Glomerular visceral epithelial cell (primary cell): ENCODE measurements around the gene PDE6D.
"Not testable (repeated sequence)": the region's sequence is repeated elsewhere in the genome, so short reads cannot be mapped to it uniquely, and the experiment has no call there.

Experiments
- DNase-seq: peaks from one replicate; pipeline ENCODE4 v3.0.0-alpha.2; 2016; ENCODE audit errors: extremely low spot score

Gene PDE6D

DNA sequence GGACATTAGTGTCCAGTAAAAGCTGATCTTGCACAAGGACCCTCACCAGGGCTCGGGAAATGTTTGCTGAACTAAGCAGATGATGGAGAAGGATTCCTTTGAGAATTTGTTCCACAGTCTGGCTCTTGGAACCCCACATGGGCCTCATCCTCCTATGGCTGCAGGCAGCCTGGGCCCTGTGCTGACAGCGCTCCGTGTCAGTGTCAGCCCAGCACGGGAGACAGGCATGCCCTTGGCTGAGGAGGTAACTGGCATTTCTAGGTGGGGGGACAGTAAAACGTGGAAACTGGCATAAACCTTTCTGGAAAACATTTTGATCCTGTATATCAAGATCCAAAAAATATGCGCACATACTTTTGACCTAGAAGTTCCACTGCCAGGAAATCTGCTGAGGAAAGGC, 62.3 kb downstream of the PDE6D start:
- DNase-seq = no peak

- peak; percentile 76 for DNase-seq
These were observed 63.6 kb downstream of the PDE6D start for GRCh38 chr2:231717281-231718171.

GRCh38 chr2:231716666-231717280, 64.3 kb downstream of the PDE6D start:
- no peak for DNase-seq

DNA sequence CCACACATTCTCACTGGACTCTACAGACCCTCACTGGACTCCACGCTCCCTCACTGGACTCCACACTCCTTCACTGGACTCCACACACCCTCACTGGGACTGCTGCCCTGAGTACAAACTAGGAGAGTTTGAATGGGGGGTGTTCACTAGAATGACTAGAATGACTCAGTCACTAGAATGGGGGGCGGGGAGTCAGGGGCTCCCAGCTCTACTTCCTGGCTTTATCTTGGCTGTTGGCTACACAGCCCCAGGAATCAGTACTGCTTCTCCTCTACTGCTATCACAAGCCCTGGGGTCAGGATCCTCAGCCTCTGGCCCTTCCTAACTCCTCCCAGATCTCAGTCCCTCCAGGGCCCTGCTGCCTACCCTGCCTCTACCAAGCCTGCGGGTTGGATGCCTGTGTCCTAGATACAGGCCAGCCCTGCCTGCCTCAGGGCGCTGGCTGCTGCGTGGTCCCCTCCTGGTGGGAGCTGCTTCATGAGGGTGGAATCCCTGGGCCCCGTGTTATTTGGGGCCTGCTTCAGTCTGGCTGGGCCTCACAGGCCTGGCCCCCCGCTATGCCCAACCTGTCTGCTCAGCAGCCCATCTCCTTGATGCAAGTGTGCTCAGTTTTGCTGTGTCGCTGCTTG, 65.0 kb downstream of the PDE6D start:
- peak; percentile 53 for DNase-seq

GRCh38 chr2:231715499-231715837, 65.6 kb downstream of the PDE6D start:
- DNase-seq = no peak

GRCh38 chr2:231714639-231715498, 66.2 kb downstream of the PDE6D start:
- peak; percentile 71 for DNase-seq

- peak; percentile 94 for DNase-seq
These were observed 67.1 kb downstream of the PDE6D start for GRCh38 chr2:231713730-231714638.

GRCh38 chr2:231713406-231713729, 67.7 kb downstream of the PDE6D start:
- DNase-seq = not testable (repeated sequence)

DNA sequence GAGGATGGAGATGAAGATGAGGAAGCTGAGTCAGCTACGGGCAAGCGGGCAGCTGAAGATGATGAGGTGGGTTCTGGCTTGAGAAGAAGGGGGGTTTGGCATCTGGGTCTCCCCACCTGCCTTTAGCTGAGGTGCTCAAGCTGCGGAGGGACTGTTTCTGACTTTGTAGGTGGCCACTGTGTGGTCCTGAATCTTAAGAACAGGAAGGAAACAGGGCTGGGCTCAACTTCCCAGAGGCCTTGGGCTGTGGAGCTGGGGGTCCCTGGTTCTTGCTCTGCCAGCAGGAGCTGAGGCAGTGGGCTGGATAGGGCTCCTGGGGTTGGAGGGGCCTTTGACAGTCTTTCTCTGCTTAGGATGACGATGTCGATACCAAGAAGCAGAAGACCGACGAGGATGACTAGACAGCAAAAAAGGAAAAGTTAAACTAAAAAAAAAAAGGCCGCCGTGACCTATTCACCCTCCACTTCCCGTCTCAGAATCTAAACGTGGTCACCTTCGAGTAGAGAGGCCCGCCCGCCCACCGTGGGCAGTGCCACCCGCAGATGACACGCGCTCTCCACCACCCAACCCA, 68.5 kb downstream of the PDE6D start:
- not testable (repeated sequence) for DNase-seq

DNA sequence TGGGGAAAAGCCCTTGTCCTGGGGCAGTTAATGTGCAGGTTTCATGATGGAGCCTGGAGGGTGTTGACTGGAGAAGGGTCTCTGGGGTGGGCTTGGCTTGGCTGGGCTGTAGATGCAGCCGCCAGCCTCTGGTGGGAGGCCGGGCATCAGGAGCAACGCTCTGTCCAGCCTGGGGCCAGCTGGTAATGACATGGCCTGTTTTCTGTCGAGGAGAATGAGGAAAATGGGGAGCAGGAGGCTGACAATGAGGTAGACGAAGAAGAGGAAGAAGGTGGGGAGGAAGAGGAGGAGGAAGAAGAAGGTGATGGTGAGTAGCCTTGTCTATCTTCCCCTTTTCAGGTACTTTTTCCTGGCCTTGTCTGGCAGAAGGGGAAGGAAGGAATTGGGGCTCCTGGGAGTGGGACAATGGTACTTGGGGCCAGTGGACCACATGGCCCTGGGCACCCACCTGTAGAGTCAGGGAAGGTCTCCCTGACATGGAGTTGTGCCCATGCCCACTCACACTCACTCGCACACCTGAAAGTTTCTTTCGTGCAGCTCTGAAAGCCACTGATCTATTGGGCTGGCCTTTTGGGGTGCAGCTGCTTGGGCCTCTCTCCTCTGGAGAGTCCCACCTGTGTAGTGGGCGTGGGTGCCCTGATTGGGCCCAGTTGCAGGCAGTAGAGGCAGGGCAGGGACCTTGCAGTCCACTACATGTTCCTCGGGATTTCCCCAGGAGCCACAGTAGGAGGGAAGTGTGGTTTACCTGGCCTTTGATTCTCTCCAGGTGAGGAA, 69.2 kb downstream of the PDE6D start:
- no peak for DNase-seq

DNA sequence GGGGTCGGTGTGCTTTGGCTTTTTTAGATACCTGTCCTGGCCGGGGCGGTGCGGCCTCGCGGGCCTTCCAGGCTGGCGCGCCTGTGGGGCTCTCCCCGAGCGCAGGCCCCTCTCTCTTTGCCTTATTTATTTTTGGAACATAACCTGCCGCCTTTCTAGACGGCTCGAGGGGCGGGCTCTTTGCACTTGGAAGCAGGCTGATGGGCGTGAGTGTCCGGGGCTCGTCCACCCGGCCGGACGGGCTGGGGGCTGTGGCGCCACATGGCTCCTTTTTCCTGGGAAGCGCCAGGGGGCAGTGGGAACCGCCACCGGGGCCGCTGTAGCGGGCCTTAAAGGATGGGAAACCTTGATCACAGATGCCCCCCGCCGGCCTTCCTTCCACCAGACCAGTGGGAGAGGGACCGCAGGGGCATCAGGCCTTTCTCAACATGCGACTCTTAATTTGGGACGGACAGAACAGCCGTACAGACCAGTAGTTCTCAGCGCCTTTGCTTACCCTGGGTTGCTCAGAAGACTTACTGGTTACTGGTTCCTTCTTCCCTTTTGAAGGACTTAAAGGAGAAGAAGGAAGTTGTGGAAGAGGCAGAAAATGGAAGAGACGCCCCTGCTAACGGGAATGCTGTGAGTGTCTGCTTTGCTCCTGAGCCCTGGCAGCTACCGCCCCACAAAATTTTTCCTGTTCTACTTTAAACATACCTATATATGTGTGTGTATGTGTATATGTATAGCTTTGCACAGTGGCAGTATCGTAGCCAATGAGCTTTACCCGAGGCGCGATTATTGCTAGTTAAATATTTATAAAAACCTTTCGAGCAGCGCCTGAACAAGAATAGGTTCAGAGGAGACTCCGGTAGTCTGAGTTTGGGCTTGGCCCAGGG, 70.0 kb downstream of the PDE6D start:
- peak; percentile 46 for DNase-seq

GRCh38 chr2:231709981-231710798, 70.9 kb downstream of the PDE6D start:
- peak; percentile 91 for DNase-seq

GRCh38 chr2:231709636-231709980, 71.5 kb downstream of the PDE6D start:
- DNase-seq = peak; percentile 42

DNA sequence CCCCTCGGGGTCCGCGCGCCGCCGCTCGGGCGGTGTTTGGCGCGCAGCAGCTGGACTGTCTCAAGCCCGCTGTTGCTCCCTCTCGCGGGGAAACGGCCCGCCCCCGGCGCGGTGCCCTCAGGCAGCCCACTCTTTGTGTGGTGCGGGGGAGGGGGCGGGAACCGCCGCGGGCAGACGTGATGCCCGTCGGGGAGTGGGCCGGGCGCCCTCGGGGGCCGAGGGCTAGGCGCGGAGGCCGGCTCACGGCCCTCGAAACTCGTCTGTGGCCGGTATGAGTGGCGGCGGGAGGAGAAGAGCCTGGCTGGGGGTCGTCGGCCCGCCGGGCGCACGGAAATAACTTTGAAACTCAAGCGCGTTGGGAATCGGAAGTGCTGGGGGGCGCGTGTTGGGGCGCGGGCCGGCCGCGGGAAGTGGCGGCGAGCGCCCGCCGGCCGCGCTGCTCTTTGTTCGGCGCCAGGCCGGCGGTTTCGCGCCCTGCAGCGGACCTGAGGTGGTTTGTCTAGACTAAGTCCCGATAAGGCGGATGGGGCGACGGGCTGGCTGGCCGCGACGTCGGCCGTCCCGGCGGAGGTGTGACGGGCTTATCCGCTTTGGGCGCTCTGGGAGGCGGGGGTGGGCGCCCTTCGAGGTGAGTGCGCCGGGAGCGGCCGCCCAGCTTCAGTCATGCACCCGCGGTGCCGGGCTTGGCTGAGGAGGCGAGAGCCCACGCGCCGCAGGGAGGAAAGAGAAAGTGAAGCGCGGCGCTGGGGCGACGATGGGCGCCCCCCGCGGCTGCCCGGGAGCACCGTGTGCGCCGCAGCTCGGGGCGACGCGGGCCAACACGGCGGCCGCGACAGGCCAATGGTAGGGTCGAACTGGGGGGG, 72.1 kb downstream of the PDE6D start:
- DNase-seq = peak; percentile 51

DNA sequence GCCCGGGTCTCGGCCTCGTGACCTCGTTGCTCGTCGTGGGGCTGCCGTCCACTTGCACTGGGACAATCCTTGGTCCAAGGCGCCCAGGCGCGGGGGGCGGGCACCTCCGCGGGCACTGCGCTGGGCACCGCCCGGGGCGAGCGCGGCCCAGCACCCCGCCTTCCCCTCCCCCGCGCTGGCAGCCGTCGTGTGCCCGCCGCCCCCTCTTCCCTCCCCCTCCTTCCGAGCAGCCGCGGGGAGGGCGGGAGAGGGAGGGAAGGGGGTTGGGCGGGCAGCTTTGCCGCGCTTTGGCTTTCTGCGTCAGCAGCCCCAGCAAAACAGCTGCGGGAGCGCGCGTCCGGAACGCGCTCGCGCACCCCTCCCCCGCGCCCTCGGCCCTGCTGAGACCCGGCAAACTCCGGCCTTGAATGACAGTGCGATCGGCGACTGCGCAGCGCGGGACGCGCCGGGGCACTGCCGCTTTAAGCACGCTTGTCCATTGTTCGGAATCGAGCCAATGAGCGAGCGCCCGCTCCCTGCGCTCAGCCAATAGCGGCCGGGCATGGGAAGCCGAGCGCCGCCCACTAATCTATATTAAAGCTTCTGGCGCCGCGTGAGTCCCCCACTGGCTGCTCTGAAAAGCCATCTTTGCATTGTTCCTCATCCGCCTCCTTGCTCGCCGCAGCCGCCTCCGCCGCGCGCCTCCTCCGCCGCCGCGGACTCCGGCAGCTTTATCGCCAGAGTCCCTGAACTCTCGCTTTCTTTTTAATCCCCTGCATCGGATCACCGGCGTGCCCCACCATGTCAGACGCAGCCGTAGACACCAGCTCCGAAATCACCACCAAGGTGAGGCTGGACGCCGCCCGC, 72.9 kb downstream of the PDE6D start, which contains the start of gene PTMA:
Gene PTMA, plus strand, starts transcription at position 599 of the 846 bp plus-strand sequence. Its CDS starts 182 bp downstream, at position 781.
- peak; percentile 100 for DNase-seq

DNA sequence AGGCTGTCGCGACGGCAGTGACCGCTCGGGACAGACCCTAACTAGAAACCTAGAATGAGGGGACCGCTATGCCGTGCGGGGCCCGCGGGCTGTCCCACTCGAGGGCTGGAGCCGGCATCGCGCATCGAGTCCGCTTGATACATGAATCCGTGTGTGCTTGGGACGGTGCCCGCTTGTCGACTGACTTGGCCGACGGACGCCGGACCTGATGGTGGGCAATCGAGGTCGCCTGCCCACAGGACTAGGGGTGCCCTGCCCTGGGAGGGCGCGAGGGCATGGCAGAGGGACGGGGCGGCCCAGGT, 73.5 kb downstream of the PDE6D start:
- DNase-seq = no peak
